ENCODE measurements around the gene ING4.
A peak's percentile ranks its signal among the peaks of the same experiment; 100 is the strongest.
"Not testable (repeated sequence)": the region's sequence is repeated elsewhere in the genome, so short reads cannot be mapped to it uniquely, and the experiment has no call there.

Gene ING4

DNA sequence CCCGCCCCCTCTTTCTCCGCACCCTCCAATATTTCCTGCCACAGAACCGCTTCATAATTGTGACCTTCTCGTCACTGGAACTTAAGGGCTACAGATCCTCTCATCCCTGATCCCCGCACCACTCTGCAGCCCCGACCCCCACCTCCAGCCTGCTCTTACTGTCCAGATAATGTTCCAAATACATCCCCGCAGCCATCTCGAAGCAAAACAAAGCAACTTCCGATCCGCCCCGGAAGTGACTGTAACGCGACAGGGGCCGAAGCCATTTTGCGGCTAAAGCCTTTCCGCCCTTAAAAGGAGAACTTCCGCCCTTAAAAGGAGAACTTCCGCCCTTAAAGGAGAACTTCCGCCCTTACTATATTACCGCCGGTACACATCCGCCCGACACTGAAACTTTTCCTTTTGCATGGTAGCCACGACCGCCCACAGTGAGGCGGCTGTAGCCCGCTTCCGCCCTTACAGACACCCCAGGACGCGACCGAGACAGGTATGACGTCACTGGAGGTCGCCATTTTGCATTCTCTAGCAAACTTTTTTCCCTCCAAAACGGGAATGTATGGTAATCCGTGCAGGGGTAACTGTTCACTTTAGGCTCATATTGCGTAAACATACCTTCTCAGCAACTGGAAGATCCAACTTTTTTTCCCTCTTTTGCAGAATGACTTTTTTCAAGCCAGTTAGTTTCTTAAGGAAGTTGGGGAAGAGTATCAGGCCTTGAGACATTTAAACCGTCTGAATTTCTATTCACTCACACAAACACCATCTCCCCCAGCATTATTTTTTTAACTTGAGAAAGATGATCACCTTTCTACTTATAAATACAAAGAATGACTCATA is at the start of gene ING4:
Gene ING4 (minus strand): TSS at position 214 of the 837 bp plus-strand sequence. CDS start 18 bp downstream, at position 196.
- DNase-seq (ENCODE audit: low read depth, low spot score), result peak; percentile 100

DNA sequence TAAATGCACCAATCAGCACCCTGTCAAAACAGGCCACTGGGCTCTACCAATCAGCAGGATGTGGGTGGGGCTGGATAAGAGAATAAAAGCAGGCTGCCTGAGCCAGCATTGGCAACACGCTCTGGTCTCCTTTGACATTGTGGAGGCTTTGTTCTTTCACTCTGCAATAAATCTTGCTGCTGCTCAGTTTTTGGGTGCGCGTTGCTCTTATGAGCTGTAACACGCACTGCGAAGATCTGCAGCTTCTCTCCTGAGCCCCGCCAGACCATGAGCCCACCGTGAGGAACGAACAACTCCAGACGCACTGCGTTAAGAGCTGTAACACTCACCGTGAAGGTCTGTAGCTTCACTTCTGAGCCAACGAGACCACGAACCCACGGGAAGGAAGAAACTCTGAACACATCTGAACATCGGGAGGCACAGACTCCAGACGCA is 46.1 kb upstream of the ING4 start:
- no peak for DNase-seq (ENCODE audit: low read depth, low spot score)

DNA sequence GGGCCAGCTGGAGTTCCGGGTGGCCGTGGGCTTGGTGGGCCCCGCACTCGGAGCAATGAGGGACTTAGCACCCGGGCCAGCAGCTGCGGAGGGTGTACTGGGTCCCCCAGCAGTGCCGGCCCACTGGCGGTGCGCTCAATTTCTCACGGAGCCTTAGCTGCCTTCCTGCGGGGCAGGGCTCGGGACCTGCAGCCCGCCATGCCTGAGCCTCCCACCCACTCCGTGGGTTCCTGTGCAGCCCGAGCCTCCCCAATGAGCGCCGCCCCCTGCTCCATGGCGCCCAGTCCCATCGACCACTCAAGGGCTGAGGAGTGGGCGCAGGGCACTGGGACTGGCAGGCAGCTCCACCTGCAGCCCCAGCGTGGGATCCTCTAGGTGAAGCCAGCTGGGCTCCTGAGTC is 45.4 kb upstream of the ING4 start:
- DNase-seq (ENCODE audit: low read depth, low spot score), result not testable (repeated sequence)

DNA sequence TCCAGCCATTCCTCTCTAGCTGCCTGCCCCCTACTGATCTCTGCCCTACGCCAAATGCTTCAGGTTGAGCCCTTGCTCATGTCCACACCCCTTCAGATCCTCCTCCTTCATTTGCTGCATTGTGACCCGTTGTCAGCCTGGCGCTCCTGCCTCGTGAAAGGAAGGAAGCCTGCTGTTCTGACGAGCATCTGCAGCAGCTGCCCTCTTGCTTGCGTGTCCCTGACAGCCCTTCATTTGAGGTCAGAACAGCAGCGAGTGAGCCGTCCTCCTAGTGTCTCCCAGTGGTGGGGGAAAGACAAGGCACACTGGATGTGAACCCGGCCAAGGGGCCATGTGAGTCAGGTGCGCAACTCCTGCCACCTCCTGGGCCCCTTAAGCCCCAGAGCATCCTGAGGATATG is 40.7 kb upstream of the ING4 start:
- DNase-seq (ENCODE audit: low read depth, low spot score), result peak; percentile 71

DNA sequence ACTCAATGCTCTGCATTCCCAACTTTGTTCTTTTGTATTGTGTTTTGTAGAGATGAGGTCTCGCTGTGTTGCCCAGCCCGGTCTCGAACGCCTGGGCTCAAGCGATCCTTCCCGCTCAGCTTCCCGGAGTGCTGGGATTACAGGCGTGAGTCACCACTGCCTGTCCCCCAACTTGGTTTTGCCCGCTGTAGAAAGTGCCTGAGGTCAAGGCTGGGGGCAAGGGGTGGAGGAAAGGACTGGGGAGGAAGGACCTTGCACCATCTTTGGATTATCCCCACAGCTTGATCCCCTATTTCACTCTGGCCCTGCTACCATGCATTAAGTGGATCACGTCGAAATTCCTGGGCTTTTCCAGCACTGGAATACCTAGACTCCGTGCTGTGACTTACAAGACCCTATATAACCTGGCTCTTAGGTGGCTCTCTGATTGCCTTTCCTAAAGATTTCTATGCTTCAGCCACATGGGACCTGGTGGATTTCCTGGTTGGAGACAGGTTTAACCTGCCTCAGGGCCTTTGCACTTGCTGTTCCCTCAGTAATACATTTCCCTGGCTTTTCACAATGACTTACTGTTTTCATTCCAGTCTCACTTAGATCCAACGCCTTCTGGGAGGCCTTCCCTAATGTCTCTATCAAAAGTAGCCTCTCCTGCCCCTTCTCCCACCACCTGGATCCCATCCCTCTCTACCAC is 38.3 kb upstream of the ING4 start:
- peak; percentile 42 for DNase-seq (ENCODE audit: low read depth, low spot score)

DNA sequence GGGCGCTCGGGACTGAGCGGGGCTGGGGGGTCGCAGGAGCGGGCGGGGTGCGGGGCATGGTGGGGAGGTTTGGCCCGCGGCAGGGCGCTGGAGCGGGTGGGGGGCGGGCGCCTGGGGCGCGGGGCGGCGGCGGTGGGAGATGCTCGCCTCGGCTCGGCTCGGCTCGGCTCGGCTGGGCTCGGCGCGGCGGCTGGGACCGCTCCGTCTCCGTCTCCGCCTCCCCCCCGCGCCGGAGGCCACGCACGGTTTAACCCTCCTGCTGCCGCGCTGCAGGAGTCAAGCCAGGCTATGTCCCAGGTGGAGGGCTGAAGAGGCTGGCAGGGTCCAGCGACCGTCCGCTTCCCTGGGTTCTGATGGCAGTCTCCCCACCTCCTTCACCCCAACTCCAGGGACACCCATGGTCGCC is 37.7 kb upstream of the ING4 start, which contains the start of gene PIANP:
Gene PIANP (minus strand): TSS at position 170 of the 406 bp plus-strand sequence. CDS start 2,754 bp downstream, outside the sequence.
- DNase-seq (ENCODE audit: low read depth, low spot score), result peak; percentile 34

DNA sequence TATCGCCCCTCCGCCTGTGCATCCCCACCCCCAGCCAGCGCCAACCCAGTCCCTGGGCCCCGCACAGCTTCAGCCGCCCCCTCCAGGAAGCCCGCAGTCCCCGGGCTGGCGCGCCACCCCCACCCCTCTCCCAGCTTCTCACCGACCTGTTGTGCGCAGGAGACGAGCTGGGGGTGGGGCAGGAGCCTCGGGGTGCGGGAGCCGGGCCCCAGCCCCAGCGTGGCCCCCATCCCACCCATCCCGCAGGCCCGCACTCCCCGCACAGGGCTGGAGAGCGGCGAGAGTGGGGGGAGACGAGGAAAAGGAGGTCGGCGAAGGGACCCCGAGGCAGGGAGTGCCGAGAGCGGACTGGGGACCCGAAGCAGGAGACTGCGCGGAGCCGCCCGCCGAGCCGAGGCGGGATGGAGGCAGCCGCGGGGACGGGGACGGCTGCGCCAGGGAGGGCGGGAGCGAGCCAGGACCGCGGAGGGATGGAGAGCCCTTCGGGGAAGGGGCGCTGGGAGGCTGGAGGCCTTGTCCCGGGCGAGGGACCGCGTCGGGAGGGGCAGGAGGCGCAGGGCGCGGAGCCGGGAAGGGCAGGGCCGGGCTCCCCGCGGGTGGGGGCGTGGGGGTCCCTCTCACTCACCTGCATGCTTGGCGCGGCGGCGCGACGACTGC is 37.2 kb upstream of the ING4 start:
- no peak for DNase-seq (ENCODE audit: low read depth, low spot score)

DNA sequence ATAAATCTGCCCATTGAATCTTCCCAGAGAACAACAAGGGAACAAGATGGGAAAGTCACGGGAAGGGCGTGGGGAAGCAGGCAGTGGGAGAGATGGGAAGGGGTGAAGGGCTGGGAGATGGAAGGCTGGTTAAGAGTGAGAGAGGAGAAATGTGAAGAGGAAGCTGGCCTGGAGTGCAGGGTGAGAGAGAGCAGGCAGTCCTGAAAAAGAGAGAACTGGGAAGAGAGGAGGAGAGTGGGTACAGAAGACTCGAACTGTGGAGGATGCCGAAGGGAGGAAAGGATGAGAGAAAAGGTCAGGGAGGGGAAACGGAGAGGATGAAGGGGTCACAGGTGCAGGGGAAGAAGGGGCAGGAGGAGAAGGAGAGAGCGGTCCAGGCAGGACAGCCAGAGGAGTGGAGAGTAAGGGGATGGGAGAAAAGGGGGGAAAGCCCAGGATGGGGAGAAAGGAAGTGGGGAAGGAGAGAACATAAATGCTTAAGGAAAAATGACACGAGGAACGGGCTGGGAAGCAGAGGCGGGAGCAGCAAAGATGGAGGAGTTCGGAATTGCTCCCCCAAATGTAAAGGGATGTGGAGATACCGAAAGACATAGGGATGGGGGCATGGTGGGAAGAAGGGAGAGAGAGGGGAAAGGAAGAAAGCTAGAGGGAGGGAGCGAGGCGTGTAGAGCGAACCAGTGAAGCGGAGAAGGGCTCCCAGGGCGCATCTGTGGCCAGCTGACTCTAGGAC is 36.5 kb upstream of the ING4 start:
- DNase-seq (ENCODE audit: low read depth, low spot score), result no peak

DNA sequence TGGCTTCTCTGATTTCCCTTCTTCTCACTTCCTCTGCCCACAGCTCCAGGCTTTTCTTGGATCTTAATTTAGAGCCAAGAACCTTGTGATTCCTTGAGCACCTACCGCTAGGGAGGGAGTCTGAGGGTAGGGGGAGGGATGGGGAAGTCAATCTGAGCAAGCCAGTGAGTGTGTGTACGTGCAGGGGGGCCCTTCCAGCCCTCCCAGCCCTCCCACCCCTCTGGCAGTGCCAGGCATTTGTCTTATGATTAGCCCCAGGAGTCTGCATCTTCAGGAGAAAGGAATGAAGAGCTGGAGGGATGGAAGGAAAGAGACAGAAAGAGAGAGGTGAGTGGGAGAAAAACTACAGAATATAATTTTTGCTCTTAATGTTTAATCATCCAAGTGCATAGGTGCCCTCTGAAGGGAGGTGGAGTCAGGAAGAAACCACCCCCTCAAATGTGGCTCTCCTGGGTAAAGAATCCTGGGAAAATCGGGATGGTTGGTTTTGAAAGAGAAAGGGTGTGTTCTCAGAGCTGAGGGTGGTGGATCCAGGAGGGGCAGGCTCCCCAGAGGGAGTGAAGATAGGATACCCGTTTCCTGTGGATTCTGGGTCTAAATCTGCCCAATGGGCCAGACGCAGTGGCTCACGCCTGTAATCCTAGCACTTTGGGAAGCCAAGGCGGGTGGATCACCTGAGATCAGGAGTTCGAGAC is 35.6 kb upstream of the ING4 start:
- no peak for DNase-seq (ENCODE audit: low read depth, low spot score)

DNA sequence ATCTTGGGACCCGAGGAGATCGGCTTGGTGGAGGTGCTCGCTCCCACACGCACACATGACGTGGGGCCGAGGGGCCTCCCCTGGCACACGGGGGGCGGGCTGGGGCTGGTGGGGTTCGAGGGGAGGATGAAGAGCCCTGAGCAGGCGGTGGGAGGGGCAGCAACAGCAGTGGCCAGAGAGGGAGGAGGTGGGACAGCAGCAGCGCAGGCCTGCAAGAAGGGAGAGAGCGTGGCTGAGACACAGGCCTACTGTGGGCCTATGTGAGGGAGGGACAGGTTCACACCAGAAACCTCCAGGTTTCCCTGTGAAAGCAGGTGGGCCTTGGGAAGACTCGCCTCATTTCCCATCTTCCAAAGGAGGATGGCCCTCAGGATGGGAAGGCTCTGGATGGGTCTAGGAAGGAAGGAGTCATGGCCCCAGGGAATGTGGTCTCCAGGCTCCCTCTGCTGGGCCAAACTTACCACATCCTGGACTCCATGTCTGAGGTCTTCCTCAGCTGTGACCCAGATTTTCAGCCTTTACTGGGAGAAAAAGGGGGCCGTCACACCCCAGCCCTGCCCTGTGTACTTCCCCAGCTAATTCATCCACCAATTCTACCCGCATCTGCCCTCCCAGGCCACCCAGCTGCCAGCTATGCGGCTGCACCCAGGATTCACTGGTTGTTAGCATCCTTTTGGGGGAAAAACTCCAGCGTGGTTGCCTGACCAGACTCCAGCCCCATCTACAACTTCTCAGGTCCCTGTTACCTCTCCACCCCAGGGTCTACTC is 34.8 kb upstream of the ING4 start:
- peak; percentile 86 for DNase-seq (ENCODE audit: low read depth, low spot score)

DNA sequence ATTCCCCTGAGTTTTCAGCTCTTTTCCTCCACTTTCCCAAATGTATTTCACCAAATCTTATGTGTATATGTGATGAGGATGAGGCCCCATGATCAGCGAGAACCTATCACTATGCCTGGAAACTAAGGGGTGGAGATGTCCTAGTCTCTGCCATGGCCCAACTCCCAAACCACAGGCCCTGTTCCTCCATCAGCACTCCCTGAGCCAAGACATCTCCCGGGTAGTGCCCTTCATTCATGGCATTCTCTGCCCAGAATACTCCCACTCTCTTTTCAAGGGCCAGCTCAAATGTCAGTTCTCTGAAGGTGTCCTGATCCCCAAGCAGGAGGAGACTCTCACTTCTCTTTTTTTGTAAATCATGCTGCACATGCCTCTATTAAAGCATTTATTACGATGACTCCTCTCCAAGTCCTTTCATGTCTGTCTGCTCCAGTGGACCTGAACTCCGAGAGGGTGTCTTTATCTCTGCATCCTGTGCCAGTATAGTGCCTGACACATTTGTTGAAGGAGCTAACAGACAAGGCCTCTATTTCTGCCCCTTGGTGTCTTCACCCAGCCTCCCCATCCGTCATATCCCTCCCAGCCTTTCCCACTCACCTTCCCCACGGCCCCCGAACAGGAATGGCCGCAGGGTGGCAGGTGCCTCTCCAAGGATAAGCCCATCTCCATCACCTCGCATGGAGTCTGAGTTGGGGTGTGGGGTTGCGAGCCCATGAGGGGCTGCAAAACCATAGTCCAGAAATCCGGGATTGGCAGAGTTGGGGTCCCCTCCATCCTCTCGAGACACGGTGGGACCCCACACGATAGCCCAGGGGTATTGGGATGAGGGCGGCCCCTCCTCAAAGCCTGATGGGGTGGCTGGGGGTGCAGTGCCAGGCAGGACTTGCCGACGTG is 34.0 kb upstream of the ING4 start:
- no peak for DNase-seq (ENCODE audit: low read depth, low spot score)

DNA sequence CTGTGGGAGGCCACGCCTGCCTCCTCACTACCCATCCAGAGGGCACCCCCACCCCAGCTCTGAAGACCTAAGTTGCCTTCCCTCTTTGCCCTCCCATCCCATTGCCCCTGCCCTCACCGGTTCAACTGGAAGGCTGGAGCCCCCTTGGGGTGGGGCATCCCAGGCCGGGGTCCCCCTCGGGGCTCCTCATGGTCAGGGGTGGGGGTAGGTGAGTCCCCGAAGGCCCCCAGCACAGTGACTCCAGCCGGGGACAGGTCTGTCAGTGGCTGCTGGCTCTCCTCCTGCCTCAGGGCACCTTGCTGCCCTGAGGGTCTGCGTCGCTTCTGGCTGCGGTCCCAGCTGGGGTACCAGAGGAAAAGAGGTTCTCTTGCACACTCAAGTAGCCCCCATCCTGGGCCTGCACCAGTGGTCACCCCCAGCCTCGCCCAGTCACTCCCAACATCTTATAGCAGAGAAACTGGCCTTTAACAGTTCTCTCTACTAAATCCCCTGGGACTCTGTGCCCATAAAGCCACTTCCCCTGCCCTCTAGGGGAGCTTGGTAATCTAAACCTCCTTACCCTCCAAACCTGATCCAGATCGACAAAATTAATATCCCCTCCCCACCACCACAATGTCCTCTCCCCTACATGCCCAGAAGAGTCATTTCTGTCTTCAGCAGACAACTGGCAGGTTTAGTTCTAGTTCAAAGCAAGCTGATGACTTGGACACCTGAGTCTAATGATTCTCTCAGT is 32.6 kb upstream of the ING4 start:
- no peak for DNase-seq (ENCODE audit: low read depth, low spot score)

DNA sequence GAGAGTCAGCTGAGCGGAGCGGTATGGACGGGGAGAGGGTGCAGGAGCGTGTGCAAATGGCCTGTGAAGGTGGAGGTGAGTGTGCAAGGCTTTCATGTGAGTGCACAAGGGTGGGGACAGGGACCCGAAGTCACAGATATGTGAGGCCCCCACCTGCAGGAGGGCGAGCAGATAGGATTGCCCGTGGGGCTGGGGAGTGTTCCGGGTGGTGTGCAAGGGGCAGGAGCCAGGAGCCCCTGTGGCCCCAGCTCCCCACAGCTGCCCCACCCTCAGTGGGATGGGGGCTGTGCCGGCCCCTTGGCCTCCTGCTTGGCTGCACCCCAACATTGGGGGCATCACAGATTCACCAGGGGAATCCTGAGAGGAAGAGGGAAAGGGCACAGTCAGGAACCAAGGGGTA is 31.8 kb upstream of the ING4 start:
- no peak for DNase-seq (ENCODE audit: low read depth, low spot score)

DNA sequence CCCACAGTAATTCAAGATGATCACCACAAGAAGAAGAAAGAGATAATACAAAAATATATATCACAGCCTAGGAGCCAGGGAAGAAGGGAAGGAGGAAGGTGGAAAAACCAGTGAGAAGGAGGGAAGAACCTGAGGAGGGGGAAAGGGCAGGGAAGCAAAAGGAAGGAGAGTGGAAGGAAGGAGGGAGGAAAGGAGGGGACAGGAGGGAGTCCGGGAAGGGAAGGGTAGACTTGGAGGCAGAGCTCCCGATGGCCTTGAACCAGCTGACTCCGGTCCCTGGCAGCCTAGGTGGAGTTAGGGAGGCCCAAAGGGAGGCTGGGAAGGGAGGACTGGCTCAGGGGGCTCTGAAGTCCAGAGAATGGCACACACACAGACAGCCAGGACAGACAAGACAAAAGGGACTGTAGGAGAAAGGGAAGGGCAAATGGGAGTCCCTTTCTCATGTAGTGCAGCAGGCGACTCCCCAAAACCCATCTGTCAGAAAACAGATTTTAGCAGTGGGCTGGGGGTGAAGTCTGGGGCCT is 31.0 kb upstream of the ING4 start:
- DNase-seq (ENCODE audit: low read depth, low spot score), result no peak

DNA sequence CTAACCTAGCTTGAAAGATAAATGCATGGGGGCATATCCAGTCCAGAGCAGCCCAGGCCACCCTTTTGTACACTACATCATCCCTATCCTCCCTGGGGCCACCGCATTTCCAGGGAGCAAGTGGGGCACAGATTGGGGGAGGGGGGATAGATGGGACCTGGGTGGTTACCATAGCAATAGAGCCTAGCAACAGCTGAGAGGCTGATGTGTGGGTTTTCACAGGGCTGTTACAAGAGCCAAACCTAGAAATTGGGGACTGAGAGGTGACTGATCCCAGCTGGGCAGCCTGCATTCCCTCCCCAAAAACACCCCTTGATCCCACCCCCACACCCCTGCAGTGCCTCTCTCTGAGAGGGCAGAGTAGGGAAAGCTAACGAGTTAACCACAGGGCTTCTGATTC is 30.0 kb upstream of the ING4 start:
- no peak for DNase-seq (ENCODE audit: low read depth, low spot score)

DNA sequence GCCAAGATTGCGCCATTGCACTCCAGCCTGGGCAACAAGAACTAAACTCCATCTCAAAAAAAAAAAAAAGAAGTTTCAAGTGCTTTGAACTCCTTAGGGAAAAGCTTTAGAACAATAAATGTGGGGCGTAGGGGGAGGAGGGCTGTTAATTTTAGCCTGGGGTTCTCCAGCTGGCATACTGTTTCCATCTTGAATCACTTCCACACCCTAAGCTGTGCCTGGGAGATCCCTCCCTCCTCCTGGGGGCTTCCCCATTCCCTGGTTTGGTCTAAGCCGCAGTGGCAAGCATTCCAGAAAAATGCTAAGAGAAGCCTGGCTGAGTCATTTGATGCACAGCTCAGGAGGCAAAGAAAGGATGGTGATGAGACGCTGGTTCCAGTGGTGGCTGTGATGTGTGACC is 28.6 kb upstream of the ING4 start:
- no peak for DNase-seq (ENCODE audit: low read depth, low spot score)

DNA sequence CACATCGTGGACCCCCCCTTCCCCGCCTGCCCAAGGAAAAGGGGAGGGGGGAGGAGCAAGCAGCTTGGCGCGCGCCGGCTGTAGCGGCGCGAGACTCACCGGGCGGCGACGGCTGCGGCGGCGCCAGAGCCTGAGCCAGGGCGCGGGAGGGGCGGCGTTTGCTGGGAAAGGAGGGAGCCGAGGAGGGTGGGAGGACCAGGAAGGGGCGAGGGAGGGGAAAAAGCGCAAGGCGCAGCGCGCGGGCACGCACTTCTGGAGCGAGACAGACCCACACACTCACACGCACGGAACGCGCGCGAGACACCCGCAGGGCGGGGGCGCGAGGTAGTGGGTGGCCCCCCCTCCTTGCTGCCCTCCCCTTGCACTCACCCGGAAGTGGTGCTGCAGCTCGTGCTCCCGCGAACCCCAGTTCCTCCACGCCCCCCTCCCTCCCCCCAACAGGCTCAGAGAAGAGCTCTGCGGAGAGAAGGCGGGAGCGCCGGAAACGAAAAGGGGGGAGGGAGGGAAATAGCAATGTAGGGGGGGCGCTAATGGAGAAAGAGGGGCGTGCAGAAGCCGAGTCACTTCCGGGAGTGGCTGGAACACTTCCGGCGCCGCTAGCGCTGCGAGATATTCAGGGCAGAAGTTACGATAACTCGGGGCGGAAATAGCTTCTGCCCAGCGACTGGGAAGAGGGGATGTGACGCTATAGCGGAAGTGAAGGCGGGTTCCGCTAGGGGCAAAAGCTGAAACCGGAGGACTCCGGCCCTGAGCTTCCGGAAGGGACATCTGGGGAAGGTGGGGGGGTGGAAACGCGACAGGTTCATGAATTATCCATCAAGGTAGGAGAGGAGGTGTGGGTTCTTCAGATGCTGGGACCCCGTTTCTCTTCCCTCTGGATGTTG is 26.3 kb upstream of the ING4 start, which contains the start of gene ZNF384:
Gene ZNF384 (minus strand): TSS at position 377 of the 884 bp plus-strand sequence. CDS start 9,855 bp downstream, outside the sequence.
- DNase-seq (ENCODE audit: low read depth, low spot score), result peak; percentile 98
